Testis (tissue), 2 donors: ENCODE measurements around the gene ROR2.

Source experiments
- POLR2A ChIP-seq: fragments of 450-650 bp; IDR thresholded peaks from one replicate; pipeline ENCODE4 v1.6.1; 2017; ENCODE audit warnings: antibody characterized with exemption, mild to moderate bottlenecking, moderate library complexity
- TF ChIP-seq, protein P1 (sequence below), 3 experiments: fragments of 450-650 bp in 2 of 3; fragments of 200-600 bp in 1 of 3; sonication (generic) in 1 of 3; IDR thresholded peaks; one replicate each; pipeline ENCODE4 v1.5.1; 2016 to 2019; ENCODE audit warnings: antibody characterized with exemption in 3 of 3, mild to moderate bottlenecking in 2 of 3, moderate library complexity in 1 of 3

DNA sequence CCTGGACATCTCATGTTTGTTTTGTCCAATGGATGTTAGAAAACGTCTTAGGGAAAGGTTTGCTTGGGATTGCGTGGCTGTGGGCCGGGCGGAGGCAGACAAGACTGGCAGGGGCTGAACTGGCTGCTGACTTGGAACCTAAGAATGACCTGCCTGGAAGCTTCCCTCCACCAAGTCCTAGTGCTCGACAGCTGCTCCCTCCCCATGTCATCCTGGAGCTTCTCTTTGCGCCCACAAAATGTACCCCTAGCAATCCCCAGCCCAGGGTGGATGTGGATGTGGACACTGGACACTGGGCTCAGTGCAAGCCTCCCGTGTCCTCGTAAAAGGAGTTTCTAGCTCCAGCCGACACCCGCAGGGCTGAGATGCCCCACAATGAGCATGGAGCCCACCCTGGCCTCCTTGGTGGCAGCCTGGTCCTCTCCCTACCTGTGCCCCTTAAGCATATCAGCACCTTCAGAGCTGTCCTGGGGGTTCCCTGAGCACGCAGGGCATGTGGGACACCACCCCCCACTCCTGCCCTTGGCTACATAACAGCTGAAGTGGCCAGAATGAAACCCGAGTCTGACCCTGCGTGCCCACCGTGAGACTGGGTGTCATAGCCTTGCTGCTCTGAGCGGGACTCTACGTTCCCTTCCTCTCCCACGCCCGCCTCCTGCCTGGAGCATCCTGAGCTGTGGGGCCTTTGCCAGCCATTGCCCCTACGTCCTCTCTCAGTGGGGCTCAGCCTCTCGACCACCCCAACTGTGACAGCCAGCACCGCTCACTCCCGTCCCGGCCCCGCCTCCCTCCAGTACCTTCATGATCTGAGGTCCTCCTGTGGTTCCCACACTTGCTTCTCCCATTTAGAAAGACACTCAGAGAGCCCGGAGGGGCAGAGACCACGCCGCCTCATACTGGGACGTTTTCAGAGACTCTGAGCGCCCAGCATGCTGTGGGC, 180.8 kb downstream of the ROR2 start:
- TF ChIP-seq, protein P1, sequence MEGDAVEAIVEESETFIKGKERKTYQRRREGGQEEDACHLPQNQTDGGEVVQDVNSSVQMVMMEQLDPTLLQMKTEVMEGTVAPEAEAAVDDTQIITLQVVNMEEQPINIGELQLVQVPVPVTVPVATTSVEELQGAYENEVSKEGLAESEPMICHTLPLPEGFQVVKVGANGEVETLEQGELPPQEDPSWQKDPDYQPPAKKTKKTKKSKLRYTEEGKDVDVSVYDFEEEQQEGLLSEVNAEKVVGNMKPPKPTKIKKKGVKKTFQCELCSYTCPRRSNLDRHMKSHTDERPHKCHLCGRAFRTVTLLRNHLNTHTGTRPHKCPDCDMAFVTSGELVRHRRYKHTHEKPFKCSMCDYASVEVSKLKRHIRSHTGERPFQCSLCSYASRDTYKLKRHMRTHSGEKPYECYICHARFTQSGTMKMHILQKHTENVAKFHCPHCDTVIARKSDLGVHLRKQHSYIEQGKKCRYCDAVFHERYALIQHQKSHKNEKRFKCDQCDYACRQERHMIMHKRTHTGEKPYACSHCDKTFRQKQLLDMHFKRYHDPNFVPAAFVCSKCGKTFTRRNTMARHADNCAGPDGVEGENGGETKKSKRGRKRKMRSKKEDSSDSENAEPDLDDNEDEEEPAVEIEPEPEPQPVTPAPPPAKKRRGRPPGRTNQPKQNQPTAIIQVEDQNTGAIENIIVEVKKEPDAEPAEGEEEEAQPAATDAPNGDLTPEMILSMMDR (IDR thresholded peaks at IDR 0.05), result no peak
- no peak for TF ChIP-seq POLR2A
